Liver (tissue), 9 donors: Measurements from ENCODE around the gene VRK2. TPM values are rescaled to one million over a fixed set of nuclear protein-coding genes. Genes with fewer than 3 reads are reported as not detected.

Experiments
- DNase-seq: peaks from one replicate; pipeline ENCODE4 v3.0.0-alpha.2; 2017; ENCODE audit warnings: low spot score
- H3K27ac ChIP-seq, 2 donors: one replicate each; pipeline ENCODE4 v1.7.0; 2013; ENCODE audit warnings: inconsistent platforms in 2 of 2, low read length in 2 of 2, control low read depth in 1 of 2, low read depth in 1 of 2, mild to moderate bottlenecking in 1 of 2
- H3K27me3 ChIP-seq, 4 donors: one replicate each; pipeline versions ENCODE4 v1.6.1 to v1.7.0; 2013; ENCODE audit warnings: low read length in 3 of 4, inconsistent platforms in 1 of 4, mild to moderate bottlenecking in 1 of 4, moderate library complexity in 1 of 4; ENCODE audit not compliant: control insufficient read depth in 4 of 4, insufficient read depth in 4 of 4
- H3K36me3 ChIP-seq, 4 donors: one replicate each; pipeline versions ENCODE4 v1.6.1 to v1.7.0; 2013; ENCODE audit warnings: low read length in 3 of 4, mild to moderate bottlenecking in 3 of 4, low read depth in 1 of 4, moderate library complexity in 1 of 4; ENCODE audit not compliant: control insufficient read depth in 4 of 4, insufficient read depth in 3 of 4
- H3K4me1 ChIP-seq, 4 donors: one replicate each; pipeline versions ENCODE4 v1.6.1 to v1.7.0; 2013; ENCODE audit warnings: low read length in 3 of 4, mild to moderate bottlenecking in 3 of 4, moderate library complexity in 1 of 4; ENCODE audit not compliant: control insufficient read depth in 4 of 4, insufficient read depth in 4 of 4
- H3K4me3 ChIP-seq, 3 donors: one replicate each; pipeline versions ENCODE4 v1.6.1 to v1.7.0; 2013; ENCODE audit warnings: low read length in 3 of 3, control low read depth in 1 of 3, low read depth in 1 of 3, mild to moderate bottlenecking in 1 of 3
- H3K9ac ChIP-seq, 2 donors: one replicate each; pipeline ENCODE4 v1.7.0; 2013; ENCODE audit warnings: low read length in 2 of 2, mild to moderate bottlenecking in 2 of 2, moderate library complexity in 2 of 2, control low read depth in 1 of 2, low read depth in 1 of 2
- H3K9me3 ChIP-seq, 4 donors: one replicate each; pipeline versions ENCODE4 v1.6.1 to v1.7.0; 2013; ENCODE audit warnings: low read length in 3 of 4; ENCODE audit not compliant: control insufficient read depth in 4 of 4
- ATF3 ChIP-seq: IDR thresholded peaks from 2 replicates; pipeline ENCODE4 v1.6.1; 2016; ENCODE audit warnings: antibody characterized with exemption
- EGR1 ChIP-seq, 2 donors: IDR thresholded peaks; 2 replicates each; pipeline ENCODE4 v1.6.1; 2016 to 2018; ENCODE audit warnings: antibody characterized with exemption in 2 of 2, low read depth in 2 of 2
- FOXA1 ChIP-seq: IDR thresholded peaks from 2 replicates; pipeline ENCODE4 v1.6.1; 2016; ENCODE audit warnings: antibody characterized with exemption
- FOXA2 ChIP-seq: IDR thresholded peaks from 2 replicates; pipeline ENCODE4 v1.6.1; 2016; ENCODE audit warnings: antibody characterized with exemption
- GABPA ChIP-seq, 2 donors: IDR thresholded peaks in 1 of 2; conservative IDR thresholded peaks in 1 of 2; 2 replicates each; pipeline ENCODE4 v1.6.1; 2016; ENCODE audit warnings: antibody characterized with exemption in 2 of 2, mild to moderate bottlenecking in 1 of 2, moderate library complexity in 1 of 2
- HNF4A ChIP-seq, 2 donors: conservative IDR thresholded peaks; 2 replicates each; pipeline ENCODE4 v1.6.1; 2016; ENCODE audit warnings: antibody characterized with exemption in 2 of 2, mild to moderate bottlenecking in 2 of 2
- HNF4G ChIP-seq: IDR thresholded peaks from 2 replicates; pipeline ENCODE4 v1.6.1; 2016; ENCODE audit warnings: antibody characterized with exemption
- JUND ChIP-seq, 2 donors: IDR thresholded peaks; 2 replicates each; pipeline ENCODE4 v1.6.1; 2016; ENCODE audit warnings: antibody characterized with exemption in 2 of 2
- MAX ChIP-seq: IDR thresholded peaks from 2 replicates; pipeline ENCODE4 v1.6.1; 2016; ENCODE audit warnings: antibody characterized with exemption
- NR2F2 ChIP-seq: IDR thresholded peaks from 2 replicates; pipeline ENCODE4 v1.6.1; 2016; ENCODE audit warnings: antibody characterized with exemption
- RAD21 ChIP-seq, 2 donors: IDR thresholded peaks; 2 replicates each; pipeline ENCODE4 v1.6.1; 2016; ENCODE audit warnings: antibody characterized with exemption in 2 of 2, mild to moderate bottlenecking in 2 of 2
- REST ChIP-seq: IDR thresholded peaks from 2 replicates; pipeline ENCODE4 v1.6.1; 2016; ENCODE audit warnings: antibody characterized with exemption, mild to moderate bottlenecking
- RXRA ChIP-seq, 2 donors: IDR thresholded peaks; 2 replicates each; pipeline ENCODE4 v1.6.1; 2017 to 2018; ENCODE audit warnings: antibody characterized with exemption in 2 of 2, mild to moderate bottlenecking in 1 of 2
- SP1 ChIP-seq: IDR thresholded peaks from 2 replicates; pipeline ENCODE4 v1.6.1; 2018; ENCODE audit warnings: antibody characterized with exemption, mild to moderate bottlenecking
- TAF1 ChIP-seq: conservative IDR thresholded peaks from 2 replicates; pipeline ENCODE4 v1.6.1; 2016; ENCODE audit warnings: antibody characterized with exemption, mild to moderate bottlenecking
- YY1 ChIP-seq: IDR thresholded peaks from 2 replicates; pipeline ENCODE4 v1.6.1; 2016; ENCODE audit warnings: antibody characterized with exemption, mild to moderate bottlenecking
- ZBTB33 ChIP-seq: IDR thresholded peaks from 2 replicates; pipeline ENCODE4 v1.6.1; 2016; ENCODE audit warnings: antibody characterized with exemption
- WGBS: extraction: QIAGEN DNeasy Blood & Tissue Kit; methylation state at CpG from one replicate; pipeline ENCODE4 v1.1.7; 2013; 5-methylcytosine and 5-hydroxymethylcytosine counted together
- polyA plus RNA-seq, 2 donors: library from polyadenylated mRNA; stranded (reverse) in 1 of 2; unstranded in 1 of 2; fragments of 200-250 nt in 1 of 2; fragments of >200 nt in 1 of 2; fragmentation: Nextera tagmentation in 1 of 2; extraction: Ambion mirVana in 1 of 2; gene quantifications; one replicate each; pipeline versions ENCODE4 v1.2.1 to v1.2.3, GENCODE V29; 2013 to 2015
- total RNA-seq, 2 donors: library from RNA; depleted of rRNA; stranded (reverse); fragments of >200 nt; gene quantifications; one replicate each; pipeline ENCODE4 v1.2.3, GENCODE V29; 2014
- TF ChIP-seq, protein P1 (sequence below): fragments of 150-350 bp; IDR thresholded peaks from 2 replicates; pipeline ENCODE4 v1.5.1; 2017; ENCODE audit warnings: improper control_type of control experiment, low read depth, low read length; ENCODE audit not compliant: missing input control
- donor health status: healthy.
- donor health status: healthy.
- donor health status: healthy.
- donor health status: healthy.
- donor health status: healthy.

Gene VRK2
- total and polyA plus RNA-seq, 4 donors = 5.4 to 17.3 (median 8.5) TPM

GRCh38 chr2:58006256-58006951 lies 40.2 kb upstream of the VRK2 start:
- no peak for TF ChIP-seq FOXA1
- no peak for TF ChIP-seq RAD21 (IDR thresholded peaks at IDR 0.05)
- TF ChIP-seq, protein P1, sequence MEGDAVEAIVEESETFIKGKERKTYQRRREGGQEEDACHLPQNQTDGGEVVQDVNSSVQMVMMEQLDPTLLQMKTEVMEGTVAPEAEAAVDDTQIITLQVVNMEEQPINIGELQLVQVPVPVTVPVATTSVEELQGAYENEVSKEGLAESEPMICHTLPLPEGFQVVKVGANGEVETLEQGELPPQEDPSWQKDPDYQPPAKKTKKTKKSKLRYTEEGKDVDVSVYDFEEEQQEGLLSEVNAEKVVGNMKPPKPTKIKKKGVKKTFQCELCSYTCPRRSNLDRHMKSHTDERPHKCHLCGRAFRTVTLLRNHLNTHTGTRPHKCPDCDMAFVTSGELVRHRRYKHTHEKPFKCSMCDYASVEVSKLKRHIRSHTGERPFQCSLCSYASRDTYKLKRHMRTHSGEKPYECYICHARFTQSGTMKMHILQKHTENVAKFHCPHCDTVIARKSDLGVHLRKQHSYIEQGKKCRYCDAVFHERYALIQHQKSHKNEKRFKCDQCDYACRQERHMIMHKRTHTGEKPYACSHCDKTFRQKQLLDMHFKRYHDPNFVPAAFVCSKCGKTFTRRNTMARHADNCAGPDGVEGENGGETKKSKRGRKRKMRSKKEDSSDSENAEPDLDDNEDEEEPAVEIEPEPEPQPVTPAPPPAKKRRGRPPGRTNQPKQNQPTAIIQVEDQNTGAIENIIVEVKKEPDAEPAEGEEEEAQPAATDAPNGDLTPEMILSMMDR = no peak
- TF ChIP-seq YY1 = no peak
- no peak for TF ChIP-seq MAX
- no peak for TF ChIP-seq FOXA2
- TF ChIP-seq EGR1 (IDR thresholded peaks at IDR 0.05; ENCODE audit: low read depth in 2 of 2) = no peak
- no peak for TF ChIP-seq GABPA (IDR thresholded peaks at IDR 0.05 in 1 of 2, conservative IDR thresholded peaks at IDR 0.05 in 1 of 2)
- TF ChIP-seq ATF3 = no peak
- no peak for TF ChIP-seq JUND (IDR thresholded peaks at IDR 0.05)
- TF ChIP-seq ZBTB33 = no peak
- TF ChIP-seq HNF4G = no peak
- no peak for TF ChIP-seq SP1
- no peak for TF ChIP-seq RXRA (IDR thresholded peaks at IDR 0.05)
- TF ChIP-seq TAF1 = no peak
- TF ChIP-seq HNF4A (conservative IDR thresholded peaks at IDR 0.05) = no peak
- TF ChIP-seq REST = no peak
- no peak for TF ChIP-seq NR2F2

More at GRCh38 chr2:58006256-58006951, 40.2 kb upstream of the VRK2 start:
- peaks cover 0 to 2% (median 0%) of the 10 kb centered on the region in 4 donors for H3K36me3 ChIP-seq
- no peaks in the 10 kb centered on the region for H3K4me1 ChIP-seq
- no peak for DNase-seq
- H3K27ac ChIP-seq = no peak overlapping the region
- H3K9me3 ChIP-seq = peaks cover 0 to 2% (median 0%) of the 10 kb centered on the region in 4 donors
- no peak overlapping the region for H3K9ac ChIP-seq
- no peak overlapping the region for H3K4me3 ChIP-seq
- H3K27me3 ChIP-seq = no peaks in the 10 kb centered on the region
- WGBS = 86% methylated on average over 2 of the region's 2 CpGs
